Stromal cell of bone marrow (primary cell): ENCODE data around the gene TMEM163.

ENCODE experiments used
- DNase-seq: peaks from one replicate; pipeline ENCODE4 v3.0.0-alpha.2; 2012; ENCODE audit warnings: low read depth

The TMEM163 gene

DNA sequence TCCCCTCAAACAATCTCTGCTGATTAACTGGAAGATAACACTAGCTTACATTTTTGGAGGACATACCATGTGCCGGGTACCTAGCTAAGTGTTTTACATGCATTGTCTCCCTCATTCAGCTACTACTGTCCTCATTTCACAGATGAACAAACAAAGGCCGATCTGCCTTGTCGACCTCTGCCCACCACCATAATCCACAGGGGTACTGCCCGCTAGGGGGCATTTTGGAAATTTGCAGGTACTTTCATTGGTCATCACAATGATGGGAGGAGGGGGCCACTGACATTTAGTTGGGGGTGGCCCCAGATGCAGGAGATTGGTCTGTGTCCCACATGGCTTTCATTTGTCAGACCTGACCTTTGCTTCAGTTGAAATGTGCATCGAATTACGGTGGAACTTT is 3.9 kb upstream of the TMEM163 start:
- DNase-seq: no peak

DNA sequence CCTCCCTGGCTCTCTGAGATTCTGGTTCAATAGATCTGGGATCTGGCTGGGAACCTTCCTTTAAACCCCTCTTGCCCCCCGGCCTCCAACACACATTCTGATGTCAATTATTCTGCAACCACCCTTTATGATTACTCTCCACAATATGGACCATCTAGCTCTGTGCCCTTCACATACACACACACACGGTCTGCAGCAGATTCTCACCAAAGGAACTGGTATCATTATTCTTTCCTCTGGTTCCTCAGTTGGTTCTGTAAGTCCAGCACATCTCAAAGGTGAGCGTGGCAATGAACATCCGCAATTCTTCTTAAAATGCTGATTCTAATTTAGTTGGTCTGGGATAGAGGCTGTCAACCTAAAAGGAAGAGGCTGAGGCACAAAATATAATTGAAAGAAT is 2.8 kb upstream of the TMEM163 start:
- DNase-seq: no peak

DNA sequence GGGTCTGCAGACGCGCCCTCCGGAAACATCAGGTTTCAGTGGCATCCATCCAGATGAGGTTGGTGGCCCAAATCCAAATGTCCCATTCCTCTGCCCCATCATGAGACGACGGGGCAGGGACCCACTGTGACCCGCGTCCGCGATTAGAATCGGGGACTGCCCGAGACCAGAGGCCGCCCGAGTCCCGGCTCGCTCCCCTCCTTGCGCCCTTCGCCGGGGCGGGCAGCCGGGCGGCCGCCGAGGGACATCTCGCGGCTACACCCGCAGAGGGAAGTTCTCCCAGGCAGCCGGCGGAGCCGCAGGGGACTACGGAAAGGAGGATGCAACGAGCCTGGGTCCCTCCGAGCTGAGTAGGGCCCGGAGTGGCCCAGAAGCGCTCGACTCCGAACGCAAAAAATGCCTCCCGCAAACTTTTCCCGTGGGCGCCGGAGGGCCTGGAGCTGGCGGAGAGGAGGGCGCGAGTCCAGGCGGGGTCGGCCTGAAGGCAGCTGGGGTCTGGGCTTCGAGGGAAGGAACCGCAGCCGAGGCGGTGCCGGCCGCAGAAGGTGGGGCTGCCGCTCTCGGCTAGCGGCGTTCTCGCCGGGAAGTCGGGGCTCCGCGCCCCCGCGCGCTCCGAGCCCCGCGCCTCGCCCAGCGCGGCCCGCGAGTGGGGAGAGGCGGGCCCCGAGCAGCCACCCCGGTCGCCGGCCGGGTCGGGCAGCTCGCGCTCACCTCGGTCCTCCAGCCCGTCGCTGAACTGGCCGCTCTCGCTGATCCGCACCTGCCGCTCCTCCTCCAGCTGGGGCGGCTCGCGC is 580 bp downstream of the TMEM163 start:
- no peak for DNase-seq

DNA sequence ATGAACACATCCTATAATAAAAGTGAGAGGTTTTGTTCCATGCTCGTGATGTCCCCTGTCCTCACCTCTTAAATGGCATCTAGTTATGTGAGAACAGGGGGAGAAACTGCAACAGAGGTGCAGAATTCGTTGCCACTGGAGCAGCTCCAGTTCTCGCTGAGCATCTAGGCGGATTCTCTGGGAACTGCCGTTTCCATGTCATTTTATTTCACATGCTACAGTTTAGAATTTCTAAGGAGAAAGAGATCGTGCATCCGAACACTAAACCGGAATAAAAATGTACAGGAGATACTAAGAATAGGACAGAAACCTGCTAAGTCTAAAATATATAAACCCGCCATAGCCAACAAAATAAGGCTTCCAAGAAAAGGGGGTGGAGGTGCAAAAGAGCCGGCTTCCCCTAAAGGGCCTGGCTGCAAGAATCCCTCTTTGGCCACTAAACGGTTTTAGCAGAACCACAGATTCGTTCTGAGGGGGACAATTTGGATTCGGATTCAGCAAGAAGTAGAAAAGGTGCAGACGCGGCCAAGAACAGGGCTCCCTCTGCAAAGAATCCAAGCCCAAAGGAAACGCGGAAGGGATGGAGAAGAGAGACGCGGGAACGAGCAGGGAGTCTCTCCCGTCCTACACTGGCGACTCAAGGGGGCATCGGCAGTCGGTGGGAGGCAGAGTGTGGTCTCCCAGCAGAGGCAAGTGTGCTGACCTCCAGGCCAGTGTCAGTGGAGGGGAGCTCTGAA is 1.3 kb downstream of the TMEM163 start:
- DNase-seq: no peak

DNA sequence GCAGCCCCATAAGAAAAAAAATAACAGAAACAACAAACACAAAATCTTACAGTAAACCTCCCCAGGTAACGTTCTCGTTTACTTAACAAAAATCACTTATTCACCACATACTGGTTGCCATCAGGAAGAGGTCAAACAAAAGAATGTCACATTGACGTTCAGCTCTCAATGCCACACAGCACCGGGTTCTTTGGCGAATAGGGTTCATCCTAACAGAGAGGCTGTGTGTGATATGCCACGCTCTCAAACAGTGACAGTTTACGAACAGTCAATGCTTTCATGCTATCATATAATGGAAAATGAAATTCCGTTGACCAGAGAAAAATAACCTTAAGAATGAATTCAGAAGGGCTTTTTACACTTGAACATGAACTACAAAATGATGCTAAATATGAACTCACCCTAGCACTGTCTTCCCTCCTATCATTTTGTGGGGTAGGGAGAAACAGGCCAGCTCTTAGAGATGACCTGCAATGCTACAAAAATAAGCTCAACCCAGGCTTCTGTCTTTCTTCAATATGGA is 2.0 kb downstream of the TMEM163 start:
- DNase-seq: no peak

DNA sequence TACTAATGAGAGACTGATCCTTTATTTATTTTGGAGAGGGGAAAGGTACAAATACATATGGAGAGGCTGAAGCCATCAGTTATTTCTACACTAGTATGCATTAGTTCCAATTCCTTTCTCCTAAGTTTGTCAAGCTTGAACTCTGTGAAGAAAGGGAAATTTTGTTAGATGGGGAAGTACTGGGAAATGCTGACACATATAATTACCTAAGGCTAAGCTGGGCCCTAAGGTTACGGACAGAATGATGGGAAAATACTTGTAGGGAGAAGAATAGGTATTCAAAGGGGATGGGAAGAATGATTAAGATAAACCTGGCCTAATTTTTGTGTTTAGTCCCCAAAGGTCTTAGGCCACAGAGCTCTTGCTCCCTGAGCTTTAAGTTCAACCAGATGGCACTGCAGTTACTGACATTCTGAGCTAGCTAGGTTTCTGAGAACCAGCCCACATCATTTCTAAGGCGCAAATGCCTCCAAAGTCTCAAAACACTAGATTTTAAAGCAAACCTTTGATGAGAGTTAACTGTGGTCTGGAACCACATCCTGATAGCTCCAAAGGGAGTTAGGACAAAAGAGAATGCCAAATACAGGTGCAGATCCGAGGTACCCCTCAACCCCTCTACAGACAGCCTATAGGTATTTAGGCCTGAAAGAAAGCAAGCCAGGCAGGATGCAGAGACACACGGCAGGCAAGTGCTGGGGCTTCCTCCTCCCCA is 2.7 kb downstream of the TMEM163 start:
- DNase-seq: no peak

DNA sequence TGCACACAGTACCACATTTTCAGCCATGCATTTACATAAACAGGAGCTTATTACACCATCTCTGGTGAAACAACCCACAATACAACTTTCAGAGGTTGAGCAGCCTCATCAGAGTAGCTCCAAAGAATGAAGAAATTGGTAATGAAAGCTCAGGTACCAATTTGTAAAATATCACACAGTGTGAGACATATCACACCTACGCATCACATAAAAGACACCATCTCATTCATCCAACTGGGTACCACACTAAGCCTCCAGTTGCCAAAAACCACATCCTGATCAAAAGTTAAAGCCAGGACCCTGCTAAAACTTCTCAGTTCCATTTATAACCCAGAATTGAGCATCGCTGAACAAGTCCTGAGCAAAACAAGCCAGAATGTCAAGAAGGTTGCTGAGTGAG is 4.6 kb downstream of the TMEM163 start:
- no peak for DNase-seq

DNA sequence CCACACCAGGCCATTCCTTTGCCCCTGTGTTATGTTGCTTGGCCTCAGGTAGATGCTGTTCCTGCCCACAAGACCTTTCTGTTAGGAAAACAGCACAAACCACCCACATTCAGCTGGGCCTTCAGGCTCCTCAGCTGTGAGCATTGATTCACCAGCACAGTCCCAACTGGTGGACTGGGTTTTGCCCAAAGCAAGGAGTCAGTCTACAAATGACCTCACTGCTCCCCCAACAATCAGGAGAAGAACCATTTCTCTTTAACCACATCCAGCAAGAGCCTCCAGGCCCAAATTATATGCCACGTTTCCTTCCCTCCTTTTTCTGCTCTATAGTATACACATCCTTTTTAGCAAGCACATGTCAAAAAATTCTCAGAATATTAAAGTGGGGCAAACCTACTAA is 5.2 kb downstream of the TMEM163 start:
- no peak for DNase-seq

DNA sequence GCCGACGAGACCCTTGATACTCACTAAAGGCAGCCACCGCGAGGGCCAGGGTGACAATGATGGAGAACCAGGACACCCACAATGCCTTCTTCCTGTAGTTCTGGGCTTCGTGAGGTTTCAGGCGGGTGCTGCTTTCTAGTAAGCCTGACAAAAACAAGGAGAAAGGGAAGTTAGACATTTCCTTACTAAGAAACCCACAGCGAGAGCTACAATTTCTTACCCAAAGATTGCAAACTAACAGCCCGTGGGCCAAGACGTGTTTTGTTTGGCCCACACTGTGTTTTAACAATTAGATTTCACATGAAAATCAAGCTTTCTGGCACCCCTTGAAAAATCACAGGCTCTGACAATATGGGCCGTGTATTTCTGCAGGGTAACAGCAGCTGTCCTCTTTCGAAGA is 5.6 kb downstream of the TMEM163 start:
- DNase-seq: no peak

DNA sequence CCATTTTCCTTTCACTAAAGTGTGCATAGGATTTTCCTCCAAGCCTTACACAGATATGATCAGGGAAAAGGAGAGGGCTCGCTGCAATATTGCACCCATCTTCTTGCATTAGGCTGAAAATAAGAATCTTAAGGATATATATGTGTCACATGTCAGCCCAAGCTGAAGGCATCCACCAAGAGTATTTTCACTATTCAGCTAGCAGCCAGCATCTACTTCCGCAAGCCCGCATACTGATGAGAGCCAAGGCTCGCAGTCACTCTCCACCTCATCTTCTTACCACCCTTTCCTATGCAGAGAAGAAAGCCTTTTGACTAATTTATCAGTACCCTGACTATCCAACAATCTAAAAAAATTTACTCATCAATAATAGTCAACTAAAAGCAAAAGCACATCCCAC is 6.1 kb downstream of the TMEM163 start:
- DNase-seq: no peak

DNA sequence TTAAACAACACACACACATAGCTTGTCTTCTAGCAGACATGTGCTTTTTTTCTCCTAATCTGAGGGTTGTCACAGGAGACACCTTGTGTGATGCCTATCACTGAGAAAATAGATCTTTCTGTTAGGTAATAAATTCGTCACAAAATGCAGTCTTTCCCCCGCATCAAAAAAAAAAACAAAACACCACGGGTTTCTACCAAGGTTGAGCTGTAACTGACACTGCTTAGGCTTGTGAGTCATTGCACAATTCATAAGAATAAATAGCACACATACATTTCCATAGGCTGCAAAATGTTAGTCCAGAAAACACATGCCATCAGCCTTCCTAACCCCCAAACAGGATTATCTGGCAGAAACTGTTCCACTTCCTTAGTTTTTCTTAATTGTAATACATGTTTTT is 6.5 kb downstream of the TMEM163 start:
- no peak for DNase-seq

DNA sequence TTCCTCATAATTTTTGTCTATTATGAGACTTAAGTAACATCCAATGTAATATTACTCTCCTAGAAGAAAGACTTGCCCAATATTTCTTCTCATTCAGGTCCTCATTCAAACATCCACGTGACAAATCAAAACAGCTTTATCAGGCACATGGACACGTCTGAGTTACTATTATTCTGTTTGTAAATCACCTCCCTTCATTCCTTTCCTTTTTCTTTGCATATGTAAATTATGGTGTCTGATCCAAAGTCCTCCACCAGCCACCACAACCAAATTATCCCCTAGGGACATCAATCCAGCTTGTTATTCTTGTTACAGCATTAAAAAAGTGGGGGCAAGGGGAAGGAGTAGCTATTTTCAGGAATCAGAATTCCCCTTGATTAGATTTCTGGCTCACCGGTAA is 7.1 kb downstream of the TMEM163 start:
- no peak for DNase-seq

DNA sequence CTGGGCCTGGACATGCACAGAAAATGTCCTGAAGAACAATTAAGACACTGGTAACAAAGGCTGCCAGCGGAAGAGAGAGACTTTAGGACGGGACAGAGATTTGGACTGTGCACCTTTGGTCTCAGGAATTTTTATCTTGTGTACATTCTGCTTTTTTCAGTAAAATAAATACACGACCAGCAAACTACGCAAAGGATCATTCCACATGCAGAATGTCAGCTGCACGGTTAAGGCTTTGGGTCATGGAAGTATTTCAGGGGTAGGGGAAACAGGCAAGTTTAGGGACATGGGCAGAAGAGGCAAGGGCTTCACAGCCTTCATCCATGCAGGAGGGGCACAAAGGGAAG is 11.5 kb downstream of the TMEM163 start:
- no peak for DNase-seq

DNA sequence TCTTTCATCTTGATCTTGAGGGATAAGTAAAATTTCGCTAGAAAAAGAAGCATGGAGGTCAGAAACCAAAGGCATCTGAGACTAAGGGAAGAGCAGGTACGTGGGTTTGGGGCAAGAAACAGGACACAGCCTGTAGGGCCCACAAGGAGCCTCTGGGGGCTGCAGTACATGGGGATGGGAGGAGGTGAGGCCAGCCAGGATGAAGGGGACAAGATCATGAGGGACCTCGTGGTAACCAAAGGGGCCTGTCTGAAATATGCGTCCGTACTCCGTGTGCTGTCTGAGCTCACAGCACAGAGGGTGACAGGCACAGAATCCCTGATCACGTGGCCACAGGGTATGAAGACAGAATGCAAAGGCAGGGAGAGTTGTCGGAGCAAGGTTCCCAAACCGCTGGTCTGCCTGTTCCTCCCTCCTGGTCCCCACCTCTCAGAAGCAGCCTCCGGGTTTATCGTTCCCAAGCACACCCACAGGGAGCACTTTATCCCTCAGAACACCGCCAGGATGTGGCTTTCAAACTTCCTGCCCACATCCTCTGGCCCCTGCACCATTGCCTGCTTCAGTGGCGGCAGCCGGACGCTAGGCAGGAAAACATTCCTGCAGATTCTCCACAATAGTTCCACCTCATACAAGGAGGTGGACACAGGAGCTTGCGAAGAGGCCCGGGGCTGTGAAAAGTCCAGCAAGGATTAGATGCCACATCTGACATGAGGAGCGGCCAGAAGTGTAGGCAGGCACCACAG is 12.0 kb downstream of the TMEM163 start:
- no peak for DNase-seq

DNA sequence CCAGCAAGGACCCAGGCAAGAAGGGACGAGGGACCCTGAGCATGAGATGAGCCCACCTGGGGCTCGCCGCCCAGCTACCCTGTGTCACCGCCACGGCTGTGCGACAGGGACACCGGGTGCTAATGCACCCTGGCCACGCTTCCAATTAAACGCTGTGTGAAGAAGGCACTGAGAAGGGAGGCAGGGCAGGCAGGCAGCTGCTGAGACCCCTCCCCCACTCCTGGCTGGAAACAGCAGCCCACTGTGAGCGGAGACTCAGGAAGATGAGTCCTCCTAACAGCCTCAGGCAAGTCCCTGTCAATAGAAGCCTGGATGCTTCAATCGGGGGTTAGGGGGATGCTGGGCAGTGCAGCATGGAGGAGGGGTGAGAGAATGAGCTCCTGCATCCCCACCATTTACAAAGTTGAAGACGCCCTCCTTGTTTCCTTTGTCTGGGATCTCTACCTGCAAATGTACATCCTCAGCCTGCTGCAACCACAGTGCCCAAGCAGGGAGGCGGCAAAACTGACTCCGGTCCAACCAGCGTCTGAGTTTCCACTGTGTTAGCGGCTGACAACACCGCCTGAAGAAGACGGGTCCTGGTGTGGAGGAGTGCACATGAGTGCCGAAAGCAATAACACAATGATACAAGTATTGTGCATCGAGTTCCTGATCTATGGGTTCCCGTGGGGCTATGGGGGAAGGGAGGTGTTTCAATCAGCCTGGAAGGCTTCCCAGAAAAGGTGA is 12.8 kb downstream of the TMEM163 start:
- no peak for DNase-seq

DNA sequence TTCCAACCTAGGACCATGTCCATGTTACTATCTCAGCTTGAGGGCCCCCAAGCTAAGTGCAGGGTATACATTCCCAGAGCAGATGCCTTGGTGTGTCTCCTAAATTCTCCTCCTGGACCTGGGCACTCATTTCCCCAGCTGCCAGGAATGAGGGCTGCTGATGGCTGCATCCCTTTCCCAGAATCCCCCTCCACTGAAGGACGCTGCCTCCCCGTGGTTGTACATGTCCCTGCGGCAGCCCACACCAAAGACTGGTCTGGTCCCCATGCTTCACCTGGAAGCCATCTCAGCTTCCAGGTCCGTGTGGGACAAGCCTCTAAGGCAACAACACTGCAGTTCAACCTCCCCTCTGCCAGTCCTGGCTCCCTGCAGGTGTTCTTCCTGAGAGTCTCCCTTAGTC is 14.6 kb downstream of the TMEM163 start:
- no peak for DNase-seq

DNA sequence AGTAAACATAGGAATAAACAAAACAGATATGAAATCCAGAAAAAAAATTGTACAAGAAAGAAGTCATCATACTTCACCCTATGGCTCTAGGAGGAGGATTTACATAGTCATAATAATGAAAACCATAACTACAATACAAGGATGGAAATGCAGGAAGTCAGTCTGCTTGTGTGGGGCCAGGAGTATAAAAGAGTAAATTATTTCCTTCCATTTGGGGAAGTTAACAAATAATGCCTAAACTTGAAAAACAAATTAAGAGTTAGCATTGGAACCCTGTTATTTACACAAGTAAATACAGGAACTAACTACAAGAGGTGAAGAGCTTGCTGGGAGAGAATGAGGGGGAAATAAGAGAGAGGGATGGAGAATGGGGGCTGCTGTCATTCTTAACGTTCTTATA is 15.4 kb downstream of the TMEM163 start:
- DNase-seq: no peak

DNA sequence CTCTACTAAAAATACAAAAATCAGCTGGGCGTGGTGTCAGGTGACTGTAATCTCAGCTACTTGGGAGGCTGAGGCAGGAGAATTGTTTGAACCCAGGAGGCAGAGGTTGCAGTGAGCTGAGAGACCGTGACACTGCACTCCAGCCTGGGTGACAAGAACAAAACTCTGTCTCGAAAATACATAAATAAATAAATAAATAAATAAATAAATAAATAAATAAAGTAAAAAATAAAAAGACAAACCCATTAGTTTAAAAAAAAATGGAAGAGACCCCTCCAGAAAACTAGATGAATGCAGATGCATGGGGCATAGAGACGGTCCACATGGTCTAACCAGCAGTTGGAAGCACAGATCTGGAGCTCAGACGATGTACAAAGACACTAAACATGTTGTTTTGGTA is 18.1 kb downstream of the TMEM163 start:
- DNase-seq: no peak

DNA sequence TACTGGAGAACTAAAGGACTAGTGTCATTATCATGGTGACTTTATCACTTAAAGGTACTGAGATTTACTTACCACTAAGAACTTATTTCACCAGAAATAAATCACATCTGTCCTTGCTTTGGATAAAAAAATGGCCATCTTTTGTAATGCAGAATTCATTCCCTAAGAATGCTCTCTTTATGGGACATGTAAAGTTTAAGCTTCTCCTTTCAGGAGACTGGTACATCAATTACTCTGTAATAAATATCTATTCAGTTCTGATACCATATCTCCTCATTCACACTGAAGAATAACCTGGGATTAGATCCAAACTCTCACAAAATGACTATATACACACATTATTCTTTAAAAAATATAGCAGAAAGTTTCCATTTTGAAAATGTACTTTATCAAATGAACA is 24.4 kb downstream of the TMEM163 start:
- no peak for DNase-seq

DNA sequence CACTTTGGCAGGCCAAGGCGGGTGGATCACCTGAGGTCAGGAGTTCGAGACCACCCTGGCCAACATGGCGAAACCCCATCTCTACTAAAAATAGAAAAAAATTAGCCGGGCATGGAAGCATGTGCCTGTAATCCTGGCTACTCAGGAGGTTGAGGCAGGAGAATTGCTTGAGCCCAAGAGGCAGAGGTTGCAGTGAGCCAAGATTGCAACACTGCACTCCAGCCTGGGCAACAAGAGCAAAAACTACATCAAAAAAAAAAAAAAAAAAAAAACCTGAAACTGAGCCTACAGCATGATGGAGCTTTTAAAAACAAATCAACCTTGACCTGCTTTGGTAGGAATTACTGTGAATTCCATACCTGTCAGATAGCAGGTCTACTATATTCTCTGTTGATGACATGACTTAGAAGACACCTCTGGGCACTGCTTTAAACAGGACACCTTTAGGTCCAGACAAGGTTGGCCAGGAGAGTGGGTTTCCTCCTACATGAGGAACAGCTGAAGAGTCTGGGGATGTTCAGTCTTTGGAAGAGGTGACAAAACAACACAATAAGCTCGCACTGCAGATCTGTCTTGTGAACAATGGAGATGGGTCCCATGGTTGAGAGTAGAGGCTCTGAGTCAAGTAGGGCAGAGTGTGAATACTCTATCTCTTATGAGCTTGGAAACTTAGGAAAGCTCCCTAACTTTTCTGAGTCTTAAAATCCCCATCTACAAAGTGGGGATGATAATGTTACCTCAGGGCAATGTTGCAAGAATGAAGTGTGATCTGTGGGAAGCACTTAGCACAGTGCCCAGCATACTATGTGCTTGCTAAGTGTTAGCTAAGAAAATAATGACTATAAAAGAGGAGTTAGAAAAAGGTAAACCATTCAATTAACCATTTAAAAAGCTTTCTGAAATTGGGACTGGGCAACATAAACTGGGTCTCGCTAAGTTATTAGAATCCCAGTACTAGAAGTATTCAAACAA is 25.2 kb downstream of the TMEM163 start:
- DNase-seq: no peak
